Bone marrow (tissue), 2 donors: ENCODE measurements around the gene WASHC4.

Source experiments
- DNase-seq, 2 donors: peaks; one replicate each; lab custom pipeline; 2025; lab: John Stamatoyannopoulos, UW

The WASHC4 gene, protein sequence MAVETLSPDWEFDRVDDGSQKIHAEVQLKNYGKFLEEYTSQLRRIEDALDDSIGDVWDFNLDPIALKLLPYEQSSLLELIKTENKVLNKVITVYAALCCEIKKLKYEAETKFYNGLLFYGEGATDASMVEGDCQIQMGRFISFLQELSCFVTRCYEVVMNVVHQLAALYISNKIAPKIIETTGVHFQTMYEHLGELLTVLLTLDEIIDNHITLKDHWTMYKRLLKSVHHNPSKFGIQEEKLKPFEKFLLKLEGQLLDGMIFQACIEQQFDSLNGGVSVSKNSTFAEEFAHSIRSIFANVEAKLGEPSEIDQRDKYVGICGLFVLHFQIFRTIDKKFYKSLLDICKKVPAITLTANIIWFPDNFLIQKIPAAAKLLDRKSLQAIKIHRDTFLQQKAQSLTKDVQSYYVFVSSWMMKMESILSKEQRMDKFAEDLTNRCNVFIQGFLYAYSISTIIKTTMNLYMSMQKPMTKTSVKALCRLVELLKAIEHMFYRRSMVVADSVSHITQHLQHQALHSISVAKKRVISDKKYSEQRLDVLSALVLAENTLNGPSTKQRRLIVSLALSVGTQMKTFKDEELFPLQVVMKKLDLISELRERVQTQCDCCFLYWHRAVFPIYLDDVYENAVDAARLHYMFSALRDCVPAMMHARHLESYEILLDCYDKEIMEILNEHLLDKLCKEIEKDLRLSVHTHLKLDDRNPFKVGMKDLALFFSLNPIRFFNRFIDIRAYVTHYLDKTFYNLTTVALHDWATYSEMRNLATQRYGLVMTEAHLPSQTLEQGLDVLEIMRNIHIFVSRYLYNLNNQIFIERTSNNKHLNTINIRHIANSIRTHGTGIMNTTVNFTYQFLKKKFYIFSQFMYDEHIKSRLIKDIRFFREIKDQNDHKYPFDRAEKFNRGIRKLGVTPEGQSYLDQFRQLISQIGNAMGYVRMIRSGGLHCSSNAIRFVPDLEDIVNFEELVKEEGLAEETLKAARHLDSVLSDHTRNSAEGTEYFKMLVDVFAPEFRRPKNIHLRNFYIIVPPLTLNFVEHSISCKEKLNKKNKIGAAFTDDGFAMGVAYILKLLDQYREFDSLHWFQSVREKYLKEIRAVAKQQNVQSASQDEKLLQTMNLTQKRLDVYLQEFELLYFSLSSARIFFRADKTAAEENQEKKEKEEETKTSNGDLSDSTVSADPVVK

GRCh38 chr12:105107494-105108371 is at the start of gene WASHC4:
WASHC4 (plus strand) TSS chr12:105107731; CDS start chr12:105107801, 70 bp downstream.
- DNase-seq = peak; percentile 85 to 86

GRCh38 chr12:105060715-105061378 is 46.7 kb upstream of the WASHC4 start:
- no peak for DNase-seq

- DNase-seq = no peak
Measured at GRCh38 chr12:105064564-105065178, 42.9 kb upstream of the WASHC4 start.

DNA sequence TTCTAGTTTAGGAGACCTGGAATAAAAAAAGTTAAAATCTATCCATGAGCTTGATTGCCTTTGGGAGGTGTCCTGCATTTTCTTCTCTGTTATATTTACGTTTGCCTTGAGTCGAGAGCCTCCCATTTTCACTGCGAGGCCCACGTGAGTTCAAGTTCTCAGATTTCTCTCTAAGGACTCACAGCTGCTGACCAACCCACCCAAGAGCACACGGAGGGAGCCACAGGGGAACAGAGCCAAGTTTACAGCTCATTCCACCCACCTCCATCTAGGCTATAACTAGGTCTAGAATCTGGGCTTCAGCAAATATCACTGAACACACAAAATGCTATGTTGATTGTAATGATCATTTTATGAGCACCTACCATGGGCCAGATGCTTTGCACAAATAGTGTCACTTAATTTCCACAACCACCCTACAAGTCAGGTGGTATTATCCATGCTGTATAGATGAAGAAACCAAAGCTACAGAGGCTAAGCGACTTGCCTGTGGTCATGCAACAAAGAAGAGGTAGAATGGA is 40.0 kb upstream of the WASHC4 start:
- DNase-seq = no peak

DNA sequence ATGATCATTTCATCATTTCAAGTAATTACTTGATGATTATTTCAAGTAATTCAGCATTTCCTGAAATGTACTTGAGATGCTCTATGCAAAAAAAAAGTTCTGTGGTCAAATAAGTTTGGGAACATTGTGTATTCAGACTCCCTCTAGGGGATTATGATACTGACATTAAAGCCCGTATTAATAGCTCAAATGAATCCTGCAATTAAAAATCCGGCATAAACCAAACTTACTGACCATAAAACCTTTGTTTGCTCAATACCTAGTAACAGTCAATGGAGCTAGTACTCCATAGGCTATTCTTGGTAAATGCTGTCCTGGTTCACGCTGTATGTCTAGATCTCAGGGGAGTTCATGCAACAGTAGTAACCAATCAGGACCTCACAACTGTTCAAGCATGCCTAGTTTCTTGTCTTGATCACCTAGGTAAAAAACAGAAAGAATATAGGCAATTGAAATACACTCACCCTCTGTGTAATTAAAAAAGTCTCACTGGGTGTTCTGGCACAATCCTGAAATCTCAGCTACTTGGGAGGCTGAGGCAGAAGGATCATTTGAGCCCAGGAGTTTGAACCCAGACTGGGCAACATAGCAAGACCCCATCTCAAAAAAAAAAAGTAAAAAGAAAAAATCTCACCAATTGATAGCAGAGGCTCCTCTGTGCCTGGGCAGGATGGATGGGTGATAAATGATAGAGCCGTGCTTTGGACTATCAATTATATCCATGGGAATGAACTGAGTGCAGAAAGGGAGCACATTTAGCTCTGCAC is 37.4 kb upstream of the WASHC4 start:
- DNase-seq = no peak

GRCh38 chr12:105071981-105072380 is 35.5 kb upstream of the WASHC4 start:
- DNase-seq = no peak

GRCh38 chr12:105072888-105073488 is 34.5 kb upstream of the WASHC4 start:
- no peak for DNase-seq

- no peak for DNase-seq
Measured at GRCh38 chr12:105076098-105076497, 31.4 kb upstream of the WASHC4 start.

DNA sequence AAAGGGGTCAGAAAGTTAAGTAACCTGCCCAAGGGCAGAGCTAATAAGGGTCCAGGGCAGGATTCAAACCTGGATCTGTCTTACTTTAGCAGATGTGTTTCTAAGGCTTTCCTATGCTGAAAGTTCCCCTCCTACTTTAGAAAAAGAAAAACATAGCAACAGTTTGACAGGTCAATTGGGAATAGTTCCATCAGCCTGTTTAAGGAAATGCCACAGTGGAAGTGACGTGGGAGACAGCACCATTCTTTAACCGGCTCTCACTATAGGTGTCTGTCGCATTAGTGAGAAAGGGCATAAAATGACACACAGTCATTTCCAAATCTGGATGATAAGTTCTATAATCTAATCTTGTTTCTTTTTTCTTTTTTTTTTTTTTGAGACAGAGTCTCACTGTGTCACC is 30.6 kb upstream of the WASHC4 start:
- no peak for DNase-seq

- no peak for DNase-seq
Measured at GRCh38 chr12:105077435-105077834, 30.1 kb upstream of the WASHC4 start.

DNA sequence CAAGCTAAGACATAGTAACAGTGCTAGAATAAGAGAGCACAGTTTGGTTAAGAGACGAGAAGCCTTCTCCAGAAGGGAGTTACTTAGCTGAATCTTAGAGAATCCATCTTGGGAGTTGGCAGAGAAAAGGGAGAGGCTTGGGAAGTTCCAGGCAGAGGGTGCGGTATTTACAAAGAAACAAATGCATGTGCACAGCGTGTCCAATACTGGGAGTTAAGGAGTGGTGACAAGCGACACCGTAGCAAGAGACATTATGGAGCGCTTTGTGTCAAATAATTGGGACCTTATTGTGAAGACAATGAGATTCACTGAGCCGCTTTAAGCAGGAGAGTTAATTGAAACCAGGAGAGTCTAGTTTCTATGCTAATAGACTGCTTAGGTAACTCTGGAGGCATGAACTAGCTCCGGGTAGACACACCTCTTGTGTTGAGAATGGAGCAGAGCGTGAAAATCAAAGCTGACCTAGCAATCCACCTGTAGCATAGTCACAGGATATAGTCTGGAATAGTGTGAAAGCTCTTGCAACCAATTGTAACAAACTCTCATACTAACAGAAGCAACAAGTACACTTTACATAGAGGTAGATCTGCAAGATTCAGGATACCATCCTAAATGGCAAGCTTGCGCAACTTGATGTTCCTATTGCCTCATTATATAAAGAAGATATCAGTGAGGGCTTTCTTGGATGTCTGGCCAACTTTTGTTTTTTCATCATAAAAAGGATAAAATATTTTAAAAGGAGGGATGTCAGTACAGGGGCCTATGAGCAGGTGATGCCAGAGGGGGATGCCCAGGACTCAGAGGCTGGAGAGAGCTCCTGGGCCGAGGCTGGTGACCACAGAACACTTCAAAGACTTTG is 28.6 kb upstream of the WASHC4 start:
- DNase-seq = no peak

DNA sequence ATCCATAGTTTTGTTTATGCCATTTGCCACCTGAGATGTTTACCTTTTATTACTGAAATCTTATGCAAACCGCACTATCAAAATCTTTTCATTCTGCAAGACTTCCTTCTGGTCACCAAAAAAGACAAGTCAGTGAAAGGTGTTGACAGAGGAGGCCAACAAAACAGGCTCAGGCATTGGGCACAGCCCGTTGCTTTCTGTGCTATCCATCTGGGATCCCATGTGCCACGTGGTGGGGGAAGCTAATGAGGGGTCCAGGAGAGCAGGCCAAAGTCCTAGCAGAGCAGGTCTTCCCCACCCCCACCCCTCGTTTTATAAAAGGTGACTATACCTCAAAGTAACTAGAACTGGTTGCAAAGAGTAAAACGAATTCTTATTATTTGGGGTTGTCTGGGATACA is 24.5 kb upstream of the WASHC4 start:
- DNase-seq = no peak

GRCh38 chr12:105083551-105084105 is 23.9 kb upstream of the WASHC4 start:
- DNase-seq = peak in 1 of 2 donors; percentile 20

DNA sequence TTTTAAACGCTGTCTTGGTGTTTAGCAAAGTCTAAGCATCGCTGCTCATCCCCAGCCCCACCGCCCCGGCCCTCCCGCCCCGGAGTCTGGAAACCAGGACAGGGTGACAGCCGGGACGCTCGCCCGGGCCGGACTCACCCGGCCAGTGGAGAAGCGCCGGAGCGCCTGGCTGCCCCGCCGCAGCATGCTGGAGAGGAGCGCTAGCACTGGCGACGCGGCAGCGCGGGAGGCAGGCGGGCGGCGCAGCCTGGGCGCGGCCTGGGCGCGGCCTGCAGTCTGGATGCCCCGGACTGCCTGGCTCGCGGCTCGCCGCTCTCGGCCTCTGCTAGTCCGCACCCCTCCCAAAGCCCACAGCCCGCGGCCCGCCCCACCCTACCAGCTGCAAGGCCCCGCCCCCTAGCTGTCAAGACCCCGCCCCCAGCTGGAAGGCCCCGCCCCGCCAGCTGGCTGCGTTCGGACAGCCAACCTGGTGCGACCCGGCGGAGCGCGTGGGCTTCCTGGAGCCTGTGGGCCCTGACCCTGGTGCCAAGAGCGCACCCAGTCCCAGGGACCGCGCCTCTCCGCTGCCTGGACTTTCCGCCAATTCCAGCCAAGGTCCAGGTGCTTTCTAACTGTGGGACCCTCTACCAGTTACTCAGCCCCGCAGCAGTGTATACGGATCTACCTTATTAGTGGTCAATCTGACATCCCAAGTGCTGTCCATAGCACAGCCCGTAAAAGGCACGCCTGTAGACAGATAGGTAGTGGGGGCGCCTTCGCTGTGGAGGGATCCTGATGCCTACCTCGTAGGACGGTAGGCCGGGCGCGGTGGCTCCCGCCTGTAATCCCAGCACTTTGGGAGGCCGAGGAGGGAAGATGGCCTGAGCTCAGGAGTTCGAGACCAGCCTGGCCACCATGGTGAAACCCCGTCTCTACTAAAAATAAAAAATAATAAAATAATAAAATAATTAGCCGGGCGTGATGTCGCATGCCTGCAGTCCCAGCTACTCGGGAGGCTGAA is 23.0 kb upstream of the WASHC4 start, which contains the start of gene ALDH1L2:
Gene ALDH1L2 (minus strand): TSS at position 208 of the 1,000 bp plus-strand sequence. CDS start 22 bp downstream, at position 186.
- DNase-seq = peak in 1 of 2 donors; percentile 21

GRCh38 chr12:105085501-105085900 is 22.0 kb upstream of the WASHC4 start:
- no peak for DNase-seq

GRCh38 chr12:105089817-105090216 is 17.7 kb upstream of the WASHC4 start:
- no peak for DNase-seq
